Subcutaneous abdominal adipose tissue (tissue), 5 donors: ENCODE results near the gene KCND3.
A peak's percentile ranks its signal among the peaks of the same experiment; 100 is the strongest.

Experiments used
- H3K27ac ChIP-seq: one replicate; pipeline ENCODE4 v1.7.0; 2013; ENCODE audit warnings: low read depth, mild to moderate bottlenecking, inconsistent platforms, low read length, moderate library complexity
- H3K27me3 ChIP-seq, 5 donors: one replicate each; pipeline ENCODE4 v1.7.0; 2013; ENCODE audit warnings: low read length in 5 of 5, inconsistent platforms in 1 of 5; ENCODE audit not compliant: control insufficient read depth in 5 of 5, insufficient read depth in 4 of 5
- H3K36me3 ChIP-seq, 5 donors: one replicate each; pipeline ENCODE4 v1.7.0; 2013; ENCODE audit warnings: low read length in 5 of 5; ENCODE audit not compliant: control insufficient read depth in 5 of 5, insufficient read depth in 5 of 5
- H3K4me1 ChIP-seq, 5 donors: one replicate each; pipeline ENCODE4 v1.7.0; 2013; ENCODE audit warnings: low read length in 5 of 5, mild to moderate bottlenecking in 3 of 5, moderate library complexity in 1 of 5; ENCODE audit not compliant: control insufficient read depth in 5 of 5, insufficient read depth in 5 of 5
- H3K4me3 ChIP-seq, 5 donors: one replicate each; pipeline ENCODE4 v1.7.0; 2013; ENCODE audit warnings: low read length in 5 of 5, low read depth in 1 of 5
- H3K9ac ChIP-seq, 5 donors: one replicate each; pipeline ENCODE4 v1.7.0; 2013; ENCODE audit warnings: low read length in 5 of 5, mild to moderate bottlenecking in 4 of 5, moderate library complexity in 3 of 5
- H3K9me3 ChIP-seq, 5 donors: one replicate each; pipeline ENCODE4 v1.7.0; 2013; ENCODE audit warnings: low read length in 5 of 5; ENCODE audit not compliant: control insufficient read depth in 5 of 5
- donor health status: healthy.
- donor health status: healthy.
- donor health status: healthy.
- donor health status: healthy.
- donor health status: healthy.

KCND3 gene

DNA sequence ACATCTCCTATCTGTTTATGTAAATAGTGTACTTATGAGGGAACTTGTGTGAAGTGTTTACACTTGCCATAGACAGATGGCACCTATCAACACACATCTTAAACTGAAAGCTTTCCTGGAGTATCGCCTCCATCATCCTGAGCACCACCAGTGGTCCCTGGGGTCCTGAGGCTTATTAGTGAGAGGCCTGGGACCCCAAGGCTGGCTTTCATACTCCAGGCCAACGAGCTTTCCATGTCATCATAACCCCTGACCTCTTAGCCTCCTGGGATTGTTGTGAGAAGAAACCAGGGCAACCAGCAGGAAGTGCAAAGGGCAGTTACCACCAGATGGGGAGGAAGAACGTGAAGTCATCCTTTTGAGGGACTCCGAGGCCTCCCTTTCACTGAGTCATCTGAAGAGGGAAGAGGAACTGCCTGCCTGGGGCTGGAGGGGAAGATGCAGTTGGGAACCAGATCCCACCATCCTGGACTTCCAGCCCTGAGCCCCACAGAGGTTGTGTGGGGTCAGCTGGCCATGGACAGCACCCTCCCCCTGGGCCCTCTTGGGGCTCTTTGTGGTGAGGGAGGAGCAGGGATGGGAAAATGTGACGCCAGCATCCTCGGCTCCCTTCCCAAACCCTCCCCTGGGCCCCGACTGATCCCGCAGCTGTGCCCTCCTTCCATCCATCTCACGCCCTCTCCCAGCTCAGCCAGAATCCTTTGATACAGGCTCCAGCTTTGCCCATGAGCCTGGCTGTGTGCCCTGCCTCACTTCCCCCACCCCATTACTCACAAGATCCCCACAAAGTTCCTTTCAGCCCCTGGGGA, 256.1 kb downstream of the KCND3 start:
- Histone ChIP-seq H3K4me1 (peaks cover 42 to 96% (median 95%) of the 10 kb centered on the region in 5 donors), H3K9me3 (no peaks in the 10 kb centered on the region), H3K9ac (peak overlapping the region in 2 of 5 donors; percentile 13 to 14), H3K27ac (peak overlapping the region; percentile 81), H3K4me3 (peak overlapping the region in 2 of 5 donors; percentile 17 to 18), H3K36me3 (peaks cover 0 to 7% (median 0%) of the 10 kb centered on the region in 5 donors), H3K27me3 (no peaks in the 10 kb centered on the region)

DNA sequence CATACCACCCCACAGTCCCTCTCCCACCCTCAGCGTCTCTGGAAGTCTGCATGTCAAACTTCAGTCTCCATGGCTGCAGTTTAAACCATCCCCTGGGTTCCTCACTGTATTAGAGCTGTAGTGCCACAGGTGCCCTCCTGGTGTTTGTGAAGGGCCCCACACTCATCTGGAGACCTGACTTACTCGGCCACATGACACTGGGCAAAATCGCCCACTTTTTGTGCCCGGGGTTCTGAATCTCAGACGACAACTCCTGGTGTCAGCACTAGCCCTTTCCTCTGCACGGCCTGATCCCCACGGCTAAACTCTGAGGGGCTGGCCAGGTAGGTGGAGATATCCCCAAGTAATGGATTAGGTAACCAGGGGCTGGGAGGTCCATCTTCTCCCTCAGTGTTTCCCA, 256.8 kb downstream of the KCND3 start:
- Histone ChIP-seq H3K9me3 (no peaks in the 10 kb centered on the region), H3K4me3 (no peak overlapping the region), H3K27ac (peak overlapping the region; percentile 81), H3K9ac (peak overlapping the region in 1 of 5 donors; percentile 13), H3K36me3 (peaks cover 0 to 7% (median 1%) of the 10 kb centered on the region in 5 donors), H3K4me1 (peaks cover 39 to 90% (median 89%) of the 10 kb centered on the region in 5 donors), H3K27me3 (no peaks in the 10 kb centered on the region)

DNA sequence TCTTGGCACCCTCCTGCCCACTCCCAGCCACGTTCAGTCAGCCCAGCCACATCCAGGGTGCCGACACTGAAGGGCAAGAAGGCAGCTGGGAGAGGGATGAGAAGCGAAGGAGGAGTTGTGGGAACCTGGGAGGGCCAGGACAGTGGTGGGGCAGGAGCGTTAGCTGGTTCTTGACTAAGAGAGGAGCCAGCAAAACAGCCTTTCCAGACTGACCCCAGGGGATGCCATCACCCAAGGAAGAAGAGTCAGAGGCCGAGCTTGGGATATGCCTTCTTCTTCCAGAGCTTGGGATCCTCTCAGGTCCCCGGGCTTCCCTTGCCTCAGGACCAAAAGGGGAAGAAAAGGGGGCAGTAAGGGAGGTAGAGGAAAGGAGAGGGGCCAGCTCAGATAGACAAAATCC, 257.5 kb downstream of the KCND3 start:
- Histone ChIP-seq H3K27ac (peak overlapping the region; percentile 81), H3K4me3 (no peak overlapping the region), H3K27me3 (no peaks in the 10 kb centered on the region), H3K9me3 (no peaks in the 10 kb centered on the region), H3K4me1 (peaks cover 32 to 84% (median 82%) of the 10 kb centered on the region in 5 donors), H3K36me3 (peaks cover 0 to 15% (median 9%) of the 10 kb centered on the region in 5 donors), H3K9ac (no peak overlapping the region)

DNA sequence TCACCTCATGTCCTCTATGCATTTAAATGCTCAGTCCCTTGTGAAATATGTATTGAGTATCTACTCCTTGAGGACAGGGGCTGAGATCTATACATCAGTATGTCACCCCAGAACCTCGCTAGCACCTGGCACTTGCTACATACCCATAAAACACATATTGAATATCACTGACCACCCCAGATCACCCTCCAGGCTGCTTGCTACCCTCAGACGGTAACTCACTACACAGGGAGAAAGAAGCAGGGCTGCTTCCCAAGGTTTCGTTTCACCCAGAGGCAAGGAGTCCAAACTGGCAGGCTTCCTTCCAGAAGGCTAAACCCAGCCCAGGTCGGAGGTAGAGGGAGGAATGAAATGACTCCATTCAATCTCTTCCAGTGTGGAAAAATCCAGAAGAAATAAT, 258.8 kb downstream of the KCND3 start:
- Histone ChIP-seq H3K4me3 (no peak overlapping the region), H3K9ac (no peak overlapping the region), H3K27me3 (no peaks in the 10 kb centered on the region), H3K4me1 (peaks cover 24 to 78% (median 75%) of the 10 kb centered on the region in 5 donors), H3K36me3 (peaks cover 0 to 15% (median 14%) of the 10 kb centered on the region in 5 donors), H3K9me3 (no peaks in the 10 kb centered on the region), H3K27ac (peak overlapping the region; percentile 81)

DNA sequence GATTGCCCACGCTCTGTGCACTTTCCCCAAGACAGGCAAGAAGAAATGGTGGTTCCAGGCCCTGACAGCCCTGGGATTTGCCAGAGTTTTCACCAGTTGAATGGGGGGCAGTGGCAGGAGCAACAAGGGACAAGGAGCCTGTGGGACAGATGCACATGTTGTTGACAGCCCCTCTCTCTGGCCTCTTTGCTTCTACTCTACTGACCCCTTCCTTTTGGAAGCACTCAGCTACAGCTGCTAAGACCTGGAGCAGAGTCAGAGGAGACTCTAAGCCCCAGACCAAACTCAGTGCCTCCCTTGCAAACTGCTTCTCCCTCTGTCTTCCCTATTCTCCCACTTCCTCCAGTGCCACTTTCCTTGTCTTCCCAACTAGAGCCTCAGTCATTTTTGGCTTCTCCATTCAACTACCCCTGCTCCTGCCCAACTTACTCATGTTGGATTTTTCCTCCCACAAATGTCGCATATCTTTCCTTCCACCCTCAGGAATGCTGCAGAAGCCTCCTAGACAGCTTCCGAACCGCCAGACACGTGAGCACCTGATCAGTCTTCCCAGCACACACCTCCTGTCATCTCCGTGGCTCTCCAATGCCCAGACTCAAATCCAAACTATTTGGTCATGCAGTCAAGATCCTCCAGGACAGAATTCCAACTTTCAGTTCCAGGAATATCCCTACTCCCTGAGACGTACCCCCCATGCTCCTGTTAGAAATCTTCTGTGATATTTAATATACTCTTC, 259.4 kb downstream of the KCND3 start:
- peak overlapping the region in 1 of 5 donors; percentile 14 for H3K9ac ChIP-seq
- peak overlapping the region; percentile 81 for H3K27ac ChIP-seq
- H3K4me1 ChIP-seq: peaks cover 25 to 77% (median 75%) of the 10 kb centered on the region in 5 donors
- H3K9me3 ChIP-seq: no peaks in the 10 kb centered on the region
- H3K27me3 ChIP-seq: no peaks in the 10 kb centered on the region
- H3K4me3 ChIP-seq: peak overlapping the region in 1 of 5 donors; percentile 4
- H3K36me3 ChIP-seq: peaks cover 0 to 14% (median 13%) of the 10 kb centered on the region in 5 donors

DNA sequence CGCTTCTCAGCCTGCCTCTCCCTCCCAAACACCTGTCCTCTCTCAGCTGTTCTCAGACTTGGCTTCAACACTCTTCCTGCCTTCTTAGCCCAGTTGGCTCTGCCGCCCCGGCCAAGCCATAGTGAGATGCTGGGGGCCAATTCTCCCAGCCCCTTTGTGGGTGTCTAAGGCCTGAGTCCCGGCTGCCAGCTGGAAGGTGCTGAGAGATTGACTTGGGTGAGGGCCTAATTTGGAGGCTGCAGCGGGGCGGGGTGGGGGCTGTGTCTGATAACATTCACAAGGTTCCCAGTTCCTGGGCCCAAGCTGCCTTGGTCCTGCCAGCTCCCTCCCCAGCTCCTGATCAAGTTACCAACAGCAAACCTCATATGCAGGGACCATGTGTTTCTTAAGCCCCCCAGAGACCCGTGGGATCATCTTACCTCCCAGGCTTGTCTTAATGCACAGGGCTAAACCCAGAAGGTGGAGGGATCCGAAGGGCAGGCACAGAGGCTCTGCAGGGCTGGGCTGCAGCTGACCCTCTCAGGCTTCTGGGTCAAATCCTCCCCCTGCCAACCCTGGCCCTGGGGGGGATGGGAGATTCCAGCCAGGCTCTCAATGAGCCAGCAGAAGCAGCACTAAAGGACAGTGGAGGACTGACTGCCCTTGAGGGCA, 260.1 kb downstream of the KCND3 start:
- Histone ChIP-seq H3K36me3 (peaks cover 0 to 14% (median 13%) of the 10 kb centered on the region in 5 donors), H3K9me3 (no peaks in the 10 kb centered on the region), H3K9ac (peak overlapping the region in 1 of 5 donors; percentile 14), H3K4me3 (peak overlapping the region in 1 of 5 donors; percentile 4), H3K4me1 (peaks cover 25 to 75% (median 70%) of the 10 kb centered on the region in 5 donors), H3K27ac (peak overlapping the region; percentile 81), H3K27me3 (no peaks in the 10 kb centered on the region)

DNA sequence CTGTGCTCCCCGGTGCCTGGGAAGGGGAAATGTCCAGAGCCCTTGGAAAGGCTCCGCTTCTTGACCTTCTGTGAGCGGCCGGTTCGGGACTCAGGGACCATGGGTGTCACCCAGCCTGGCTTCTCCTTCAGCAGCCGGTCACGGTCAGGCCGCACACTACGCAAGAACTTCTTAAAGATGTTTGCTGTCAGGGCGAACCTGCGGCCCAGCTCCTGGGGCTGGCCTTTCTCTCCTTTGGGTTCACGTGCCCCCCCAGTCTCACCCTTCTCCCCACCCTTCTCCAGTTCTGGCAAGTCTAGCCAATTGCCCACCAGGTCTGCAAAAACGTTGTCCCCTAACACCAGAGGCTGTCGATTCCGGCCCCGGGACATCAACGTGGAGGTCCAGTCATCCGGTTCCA, 262.4 kb downstream of the KCND3 start:
- Histone ChIP-seq H3K9me3 (no peaks in the 10 kb centered on the region), H3K4me1 (peaks cover 18 to 62% (median 52%) of the 10 kb centered on the region in 5 donors), H3K27ac (no peak overlapping the region), H3K36me3 (peaks cover 0 to 14% (median 13%) of the 10 kb centered on the region in 5 donors), H3K4me3 (no peak overlapping the region), H3K9ac (no peak overlapping the region), H3K27me3 (no peaks in the 10 kb centered on the region)

DNA sequence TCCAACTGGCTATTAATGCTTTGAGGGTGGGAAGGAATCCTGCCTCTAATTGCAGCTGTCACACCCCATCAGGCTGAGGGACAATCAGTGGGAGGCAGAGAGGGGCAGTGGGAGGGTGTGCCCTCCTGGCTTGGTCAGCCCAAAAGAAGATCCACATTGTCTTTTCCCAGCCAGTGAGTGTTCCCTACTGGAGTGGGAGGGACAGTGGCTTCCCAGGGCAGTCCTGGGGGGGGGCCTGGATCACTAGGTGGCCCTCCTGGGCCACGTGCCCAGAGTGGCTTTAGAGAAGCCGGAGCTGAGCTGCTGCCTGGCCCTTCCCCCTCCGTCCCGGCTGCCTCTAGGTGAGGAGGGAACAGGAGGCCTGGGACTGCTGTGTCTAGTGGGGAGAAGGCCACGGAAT, 264.3 kb downstream of the KCND3 start:
- H3K4me3 ChIP-seq: no peak overlapping the region
- no peak overlapping the region for H3K27ac ChIP-seq
- peaks cover 0 to 14% (median 13%) of the 10 kb centered on the region in 5 donors for H3K36me3 ChIP-seq
- peak overlapping the region in 1 of 5 donors; percentile 23 for H3K9ac ChIP-seq
- H3K9me3 ChIP-seq: no peaks in the 10 kb centered on the region
- peaks cover 19 to 62% (median 52%) of the 10 kb centered on the region in 5 donors for H3K4me1 ChIP-seq
- H3K27me3 ChIP-seq: no peaks in the 10 kb centered on the region

DNA sequence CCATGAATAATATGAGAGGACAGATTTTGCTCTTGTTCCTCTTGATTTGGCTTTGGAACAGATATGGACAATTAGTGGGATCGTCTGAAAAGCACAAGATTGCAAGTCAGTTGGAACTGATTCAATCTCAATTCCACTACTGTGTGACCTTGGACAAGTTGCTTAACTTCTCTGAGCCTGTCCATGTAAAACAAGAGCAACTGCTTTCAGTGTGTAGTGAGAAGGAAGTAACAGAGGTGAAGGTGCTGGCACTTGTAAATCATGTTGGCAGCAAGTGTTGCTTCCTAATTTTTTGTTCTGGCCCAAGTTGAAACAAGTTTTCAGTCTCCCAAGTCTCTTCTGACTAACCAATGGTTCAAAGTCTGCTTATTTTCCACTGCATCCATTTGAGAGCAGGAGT, 265.6 kb downstream of the KCND3 start:
- Histone ChIP-seq H3K9me3 (no peaks in the 10 kb centered on the region), H3K4me3 (no peak overlapping the region), H3K9ac (no peak overlapping the region), H3K27ac (no peak overlapping the region), H3K4me1 (peaks cover 14 to 62% (median 43%) of the 10 kb centered on the region in 5 donors), H3K36me3 (peaks cover 0 to 14% (median 13%) of the 10 kb centered on the region in 5 donors), H3K27me3 (no peaks in the 10 kb centered on the region)
